ENCODE measurements around the gene PIK3R3. TPM values are rescaled to one million over a fixed set of nuclear protein-coding genes. Genes with fewer than 3 reads are reported as not detected.

PIK3R3 gene
- total RNA-seq, 2 experiments from 2014 or later: 0.65 to 0.83 TPM

- no peak overlapping the region for H3K27ac Mint-ChIP-seq
- CTCF ChIA-PET: no interaction called here
- no peaks in the 10 kb centered on the region for H3K27me3 Mint-ChIP-seq
- intact Hi-C loops (cut with micrococcal nuclease): no loop called here
- H3K4me3 Mint-ChIP-seq: no peak overlapping the region
- no peaks in the 10 kb centered on the region for H3K9me3 Mint-ChIP-seq
- H3K36me3 Mint-ChIP-seq: no peaks in the 10 kb centered on the region
- H3K4me1 Mint-ChIP-seq (ENCODE audit: low read depth): no peaks in the 10 kb centered on the region
- DNase-seq: no peak
- POLR2A ChIA-PET: no interaction called here
These were observed 17.7 kb upstream of the PIK3R3 start for GRCh38 chr1:46150085-46150484.

- DNase-seq: no peak
- Mint-ChIP-seq H3K4me1 (ENCODE audit: low read depth) (no peaks in the 10 kb centered on the region), H3K27ac (no peak overlapping the region), H3K27me3 (no peaks in the 10 kb centered on the region), H3K9me3 (no peaks in the 10 kb centered on the region), H3K36me3 (no peaks in the 10 kb centered on the region), H3K4me3 (no peak overlapping the region)
- CTCF ChIA-PET: interaction anchor here (0.6 kb wide), 1 partner anchor 385 kb away, joined by 3 read pairs; no protein-coding TSS in a partner anchor
- intact Hi-C loops (cut with micrococcal nuclease): no loop called here
- POLR2A ChIA-PET: no interaction called here
These were observed 15.9 kb upstream of the PIK3R3 start for GRCh38 chr1:46148318-46148717.

- H3K27me3 Mint-ChIP-seq: peaks cover 15% of the 10 kb centered on the region
- CTCF ChIA-PET: interaction anchor here (0.7 kb wide), 1 partner anchor 86 kb away, joined by 3 read pairs; no protein-coding TSS in a partner anchor
- H3K4me3 Mint-ChIP-seq: no peak overlapping the region
- no peaks in the 10 kb centered on the region for H3K36me3 Mint-ChIP-seq
- no peaks in the 10 kb centered on the region for H3K9me3 Mint-ChIP-seq
- no peak overlapping the region for H3K27ac Mint-ChIP-seq
- POLR2A ChIA-PET: no interaction called here
- intact Hi-C loops (cut with micrococcal nuclease): no loop called here
- DNase-seq: no peak
- H3K4me1 Mint-ChIP-seq (ENCODE audit: low read depth): peaks cover 9% of the 10 kb centered on the region
These were observed 5.5 kb upstream of the PIK3R3 start for GRCh38 chr1:46137916-46138315.

- CTCF ChIA-PET: interaction anchor here (0.7 kb wide), 1 partner anchor 17 kb away, joined by 3 read pairs; no protein-coding TSS in a partner anchor
- H3K27me3 Mint-ChIP-seq: peaks cover 16% of the 10 kb centered on the region
- no peak overlapping the region for H3K27ac Mint-ChIP-seq
- H3K36me3 Mint-ChIP-seq: no peaks in the 10 kb centered on the region
- peaks cover 14% of the 10 kb centered on the region for H3K4me1 Mint-ChIP-seq (ENCODE audit: low read depth)
- no peaks in the 10 kb centered on the region for H3K9me3 Mint-ChIP-seq
- no peak for DNase-seq
- POLR2A ChIA-PET: no interaction called here
- no peak overlapping the region for H3K4me3 Mint-ChIP-seq
- intact Hi-C loops (cut with micrococcal nuclease): no loop called here
These were observed 4.3 kb upstream of the PIK3R3 start for GRCh38 chr1:46136711-46137110.

- DNase-seq: peak; percentile 13
- no peaks in the 10 kb centered on the region for H3K9me3 Mint-ChIP-seq
- H3K27ac Mint-ChIP-seq: no peak overlapping the region
- H3K27me3 Mint-ChIP-seq: peaks cover 23% of the 10 kb centered on the region
- peaks cover 20% of the 10 kb centered on the region for H3K4me1 Mint-ChIP-seq (ENCODE audit: low read depth)
- no peaks in the 10 kb centered on the region for H3K36me3 Mint-ChIP-seq
- intact Hi-C loops (cut with micrococcal nuclease): loop anchor here (5.0 kb wide), 1 partner anchor 33 kb away; no protein-coding TSS in a partner anchor
- no peak overlapping the region for H3K4me3 Mint-ChIP-seq
- CTCF ChIA-PET: interaction anchor here (2.0 kb wide), 1 partner anchor 89 kb away, joined by 7 read pairs; no protein-coding TSS in a partner anchor
- POLR2A ChIA-PET: no interaction called here
These were observed 2.4 kb upstream of the PIK3R3 start for GRCh38 chr1:46134660-46135331.

- H3K4me1 Mint-ChIP-seq (ENCODE audit: low read depth): peaks cover 20% of the 10 kb centered on the region
- H3K4me3 Mint-ChIP-seq: peak overlapping the region; percentile 92
- H3K27me3 Mint-ChIP-seq: peaks cover 26% of the 10 kb centered on the region
- ChIA-PET POLR2A (no interaction called here), CTCF (interaction anchor here (2.0 kb wide), 1 partner anchor 90 kb away, joined by 7 read pairs; no protein-coding TSS in a partner anchor)
- H3K36me3 Mint-ChIP-seq: no peaks in the 10 kb centered on the region
- no peak for DNase-seq
- H3K9me3 Mint-ChIP-seq: no peaks in the 10 kb centered on the region
- no peak overlapping the region for H3K27ac Mint-ChIP-seq
- intact Hi-C loops (cut with micrococcal nuclease): loop anchor here (1.0 to 5.0 kb wide), 3 partner anchors 33 to 331 kb away; partner anchors contain the start of gene MAST2
These were observed 1.4 kb upstream of the PIK3R3 start for GRCh38 chr1:46133781-46134350.

GRCh38 chr1:46133181-46133658, 791 bp upstream of the PIK3R3 start:
- CTCF ChIA-PET: interaction anchor here (1.6 kb wide), 1 partner anchor 90 kb away, joined by 6 read pairs; no protein-coding TSS in a partner anchor
- intact Hi-C loops (cut with micrococcal nuclease): loop anchor here (1.0 to 5.0 kb wide), 3 partner anchors 34 to 330 kb away; partner anchors contain the start of gene MAST2
- no peak overlapping the region for H3K27ac Mint-ChIP-seq
- H3K36me3 Mint-ChIP-seq: no peaks in the 10 kb centered on the region
- H3K4me1 Mint-ChIP-seq (ENCODE audit: low read depth): peaks cover 20% of the 10 kb centered on the region
- no peak for DNase-seq
- peaks cover 28% of the 10 kb centered on the region for H3K27me3 Mint-ChIP-seq
- POLR2A ChIA-PET: no interaction called here
- H3K9me3 Mint-ChIP-seq: no peaks in the 10 kb centered on the region
- H3K4me3 Mint-ChIP-seq: peak overlapping the region; percentile 92

GRCh38 chr1:46131712-46132528, 509 bp downstream of the PIK3R3 start:
- CTCF ChIA-PET: interaction anchor here (0.7 to 1.7 kb wide), 5 partner anchors 36 to 216 kb away, joined by 3 to 6 read pairs (median 3); no protein-coding TSS in a partner anchor
- intact Hi-C loops (cut with micrococcal nuclease): loop anchor here (2.0 to 5.0 kb wide), 2 partner anchors 35 to 329 kb away; partner anchors contain the start of gene MAST2
- POLR2A ChIA-PET: interaction anchor here (0.6 kb wide), 1 partner anchor 611 kb away, joined by 3 read pairs; no protein-coding TSS in a partner anchor
- Mint-ChIP-seq H3K36me3 (no peaks in the 10 kb centered on the region), H3K27me3 (peaks cover 32% of the 10 kb centered on the region), H3K4me1 (ENCODE audit: low read depth) (peaks cover 20% of the 10 kb centered on the region), H3K27ac (no peak overlapping the region), H3K4me3 (peak overlapping the region; percentile 92), H3K9me3 (no peaks in the 10 kb centered on the region)
- DNase-seq: peak; percentile 43

- DNase-seq: no peak
- CTCF ChIA-PET: interaction anchor here (0.6 to 1.7 kb wide), 3 partner anchors 9 to 94 kb away, joined by 3 to 4 read pairs (median 4); no protein-coding TSS in a partner anchor
- H3K27ac Mint-ChIP-seq: no peak overlapping the region
- POLR2A ChIA-PET: interaction anchor here (0.6 kb wide), 1 partner anchor 610 kb away, joined by 3 read pairs; no protein-coding TSS in a partner anchor
- intact Hi-C loops (cut with micrococcal nuclease): loop anchor here (5.0 kb wide), 1 partner anchor 36 kb away; no protein-coding TSS in a partner anchor
- H3K27me3 Mint-ChIP-seq: peaks cover 30% of the 10 kb centered on the region
- H3K36me3 Mint-ChIP-seq: no peaks in the 10 kb centered on the region
- H3K4me1 Mint-ChIP-seq (ENCODE audit: low read depth): peaks cover 20% of the 10 kb centered on the region
- no peaks in the 10 kb centered on the region for H3K9me3 Mint-ChIP-seq
- H3K4me3 Mint-ChIP-seq: peak overlapping the region; percentile 26
These were observed 1.3 kb downstream of the PIK3R3 start for GRCh38 chr1:46131093-46131492.

- Mint-ChIP-seq H3K4me1 (ENCODE audit: low read depth) (peaks cover 20% of the 10 kb centered on the region), H3K27me3 (peaks cover 31% of the 10 kb centered on the region), H3K27ac (no peak overlapping the region), H3K9me3 (no peaks in the 10 kb centered on the region), H3K4me3 (no peak overlapping the region), H3K36me3 (no peaks in the 10 kb centered on the region)
- CTCF ChIA-PET: interaction anchor here (0.6 to 1.1 kb wide), 3 partner anchors 10 to 210 kb away, joined by 3 to 4 read pairs (median 3); no protein-coding TSS in a partner anchor
- POLR2A ChIA-PET: no interaction called here
- no peak for DNase-seq
- intact Hi-C loops (cut with micrococcal nuclease): loop anchor here (5.0 kb wide), 1 partner anchor 37 kb away; no protein-coding TSS in a partner anchor
These were observed 1.8 kb downstream of the PIK3R3 start for GRCh38 chr1:46130606-46131005.

GRCh38 chr1:46130121-46130520, 2.3 kb downstream of the PIK3R3 start:
- CTCF ChIA-PET: interaction anchor here (0.7 kb wide), 1 partner anchor 210 kb away, joined by 3 read pairs; no protein-coding TSS in a partner anchor
- Mint-ChIP-seq H3K27ac (no peak overlapping the region), H3K27me3 (peaks cover 31% of the 10 kb centered on the region), H3K9me3 (no peaks in the 10 kb centered on the region), H3K36me3 (no peaks in the 10 kb centered on the region), H3K4me1 (ENCODE audit: low read depth) (peaks cover 20% of the 10 kb centered on the region), H3K4me3 (no peak overlapping the region)
- no peak for DNase-seq
- intact Hi-C loops (cut with micrococcal nuclease): loop anchor here (5.0 kb wide), 1 partner anchor 37 kb away; no protein-coding TSS in a partner anchor
- POLR2A ChIA-PET: no interaction called here
